Naive thymus-derived CD4-positive, alpha-beta T cell (primary cell): ENCODE results near the gene KLF17. TPM values are rescaled to one million over a fixed set of nuclear protein-coding genes. Genes with fewer than 3 reads are reported as not detected.

ENCODE experiments used
- ATAC-seq: fragments of 150-1000 bp; cut with Tn5 transposase; 2 replicates; pipeline ENCODE4 v1.10.0; 2021; ENCODE audit warnings: mild to moderate bottlenecking, moderate library complexity
- CTCF ChIA-PET: fragments of 350-600 bp; sonication (Branson Sonifier 250); formaldehyde crosslinking; loops from one replicate; lab custom pipeline; 2021; ENCODE audit warnings: antibody characterized with exemption; lab: Charles Lee
- POLR2A ChIA-PET: fragments of 350-600 bp; sonication (Branson Sonifier 250); formaldehyde crosslinking; loops from one replicate; lab custom pipeline; 2021; ENCODE audit warnings: antibody characterized with exemption, inconsistent platforms; lab: Charles Lee
- DNase-seq, 9 donors: peaks; one replicate each; pipeline versions ENCODE4 v3.0.0 to v3.0.0-alpha.2; 2020 to 2022; ENCODE audit warnings: mixed read lengths in 1 of 9
- H3K27ac ChIP-seq: one replicate; pipeline ENCODE4 v1.7.0; 2013; ENCODE audit warnings: mild to moderate bottlenecking, low read depth, low read length, moderate library complexity
- H3K27me3 ChIP-seq, 2 donors: one replicate each; pipeline ENCODE4 v1.7.0; 2013; ENCODE audit warnings: low read length in 2 of 2, mild to moderate bottlenecking in 2 of 2, moderate library complexity in 2 of 2; ENCODE audit not compliant: control insufficient read depth in 2 of 2, insufficient read depth in 2 of 2
- H3K36me3 ChIP-seq, 3 experiments: 1 replicate in 2 of 3; 2 replicates in 1 of 3; pipeline ENCODE4 v1.7.0; 2013; ENCODE audit warnings: low read length in 3 of 3, mild to moderate bottlenecking in 3 of 3, moderate library complexity in 1 of 3; ENCODE audit not compliant: insufficient read depth in 3 of 3, control insufficient read depth in 2 of 3
- H3K4me1 ChIP-seq, 2 donors: one replicate each; pipeline ENCODE4 v1.7.0; 2013; ENCODE audit warnings: low read length in 2 of 2, mild to moderate bottlenecking in 2 of 2, moderate library complexity in 1 of 2; ENCODE audit not compliant: control insufficient read depth in 2 of 2, insufficient read depth in 2 of 2
- H3K4me3 ChIP-seq: 2 replicates; pipeline ENCODE4 v1.7.0; 2013; ENCODE audit warnings: mild to moderate bottlenecking, low read length
- H3K9me3 ChIP-seq, 3 experiments: 1 replicate in 2 of 3; 2 replicates in 1 of 3; pipeline ENCODE4 v1.7.0; 2013; ENCODE audit warnings: low read length in 3 of 3; ENCODE audit not compliant: control insufficient read depth in 2 of 3
- H3K27ac Mint-ChIP-seq, 9 donors: one replicate each; pipeline ENCODE4 v1.8.0; 2020 to 2022; ENCODE audit warnings: mixed read lengths in 9 of 9, mild to moderate bottlenecking in 8 of 9, moderate library complexity in 5 of 9, inconsistent platforms in 2 of 9
- H3K27me3 Mint-ChIP-seq, 5 donors: one replicate each; pipeline ENCODE4 v1.8.0; 2021 to 2022; ENCODE audit warnings: mixed read lengths in 5 of 5, mild to moderate bottlenecking in 1 of 5
- H3K36me3 Mint-ChIP-seq, 5 donors: one replicate each; pipeline ENCODE4 v1.8.0; 2020 to 2022; ENCODE audit warnings: mixed read lengths in 5 of 5, mild to moderate bottlenecking in 3 of 5, inconsistent platforms in 1 of 5
- H3K4me1 Mint-ChIP-seq, 7 donors: one replicate each; pipeline ENCODE4 v1.8.0; 2020 to 2022; ENCODE audit warnings: mixed read lengths in 7 of 7, mild to moderate bottlenecking in 3 of 7, inconsistent platforms in 1 of 7
- H3K4me3 Mint-ChIP-seq, 10 donors: one replicate each; pipeline ENCODE4 v1.8.0; 2020 to 2022; ENCODE audit warnings: mild to moderate bottlenecking in 10 of 10, mixed read lengths in 10 of 10, moderate library complexity in 6 of 10, inconsistent platforms in 2 of 10
- H3K9me3 Mint-ChIP-seq, 11 donors: one replicate each; pipeline ENCODE4 v1.8.0; 2020 to 2022; ENCODE audit warnings: mixed read lengths in 11 of 11, mild to moderate bottlenecking in 4 of 11, inconsistent platforms in 1 of 11, moderate library complexity in 1 of 11
- intact Hi-C, 2 donors: fragments of 100-400 bp; cut with micrococcal nuclease; formaldehyde crosslinking; loops; one replicate each; pipeline ENCODE4 v1.15.1; 2023
- polyA plus RNA-seq, 2 donors: library from polyadenylated mRNA; unstranded; fragments of 300-500 nt; fragmentation: Illumina TruSeq; gene quantifications; one replicate each; pipeline ENCODE4 v1.2.3, GENCODE V29; 2021
- total RNA-seq, 6 experiments: library from RNA in 5 of 6; stranded (reverse) in 5 of 6; gene quantifications; 1 replicate in 5 of 6; 2 replicates in 1 of 6; pipeline ENCODE4 v1.2.3 and lab custom pipeline; 2021 to 2026

The KLF17 gene
- total and polyA plus RNA-seq, 7 experiments from 2014 or later = not detected

- Mint-ChIP-seq H3K27ac (no peak overlapping the region), H3K9me3 (peaks cover 0 to 3% (median 0%) of the 10 kb centered on the region in 11 donors), H3K4me3 (no peak overlapping the region), H3K4me1 (no peaks in the 10 kb centered on the region), H3K36me3 (no peaks in the 10 kb centered on the region), H3K27me3 (peaks cover 20 to 34% (median 29%) of the 10 kb centered on the region in 5 donors)
- no peaks in the 10 kb centered on the region for H3K36me3 ChIP-seq
- no peaks in the 10 kb centered on the region for H3K27me3 ChIP-seq
- H3K4me3 ChIP-seq = no peak overlapping the region
- ChIA-PET CTCF (no interaction called here), POLR2A (no interaction called here)
- DNase-seq = no peak
- ATAC-seq = no peak
- H3K27ac ChIP-seq = no peak overlapping the region
- H3K9me3 ChIP-seq = no peaks in the 10 kb centered on the region
- intact Hi-C loops = no loop called here
- H3K4me1 ChIP-seq = no peaks in the 10 kb centered on the region
Observed at GRCh38 chr1:44090429-44091252, 28.0 kb upstream of the KLF17 start.

- intact Hi-C loops = no loop called here
- no peaks in the 10 kb centered on the region for H3K9me3 ChIP-seq
- peaks cover 0 to 15% (median 3%) of the 10 kb centered on the region in 11 donors for H3K9me3 Mint-ChIP-seq
- H3K27me3 Mint-ChIP-seq = peaks cover 7 to 30% (median 13%) of the 10 kb centered on the region in 5 donors
- ChIA-PET POLR2A (no interaction called here), CTCF (no interaction called here)
- H3K27me3 ChIP-seq = no peaks in the 10 kb centered on the region
- H3K4me3 Mint-ChIP-seq = no peak overlapping the region
- no peaks in the 10 kb centered on the region for H3K4me1 Mint-ChIP-seq
- H3K36me3 Mint-ChIP-seq = no peaks in the 10 kb centered on the region
- DNase-seq (no peak), ATAC-seq (no peak)
- no peaks in the 10 kb centered on the region for H3K4me1 ChIP-seq
- no peak overlapping the region for H3K4me3 ChIP-seq
- no peaks in the 10 kb centered on the region for H3K36me3 ChIP-seq
- no peak overlapping the region for H3K27ac Mint-ChIP-seq
- no peak overlapping the region for H3K27ac ChIP-seq
Observed at GRCh38 chr1:44094047-44094446, 24.6 kb upstream of the KLF17 start.

DNA sequence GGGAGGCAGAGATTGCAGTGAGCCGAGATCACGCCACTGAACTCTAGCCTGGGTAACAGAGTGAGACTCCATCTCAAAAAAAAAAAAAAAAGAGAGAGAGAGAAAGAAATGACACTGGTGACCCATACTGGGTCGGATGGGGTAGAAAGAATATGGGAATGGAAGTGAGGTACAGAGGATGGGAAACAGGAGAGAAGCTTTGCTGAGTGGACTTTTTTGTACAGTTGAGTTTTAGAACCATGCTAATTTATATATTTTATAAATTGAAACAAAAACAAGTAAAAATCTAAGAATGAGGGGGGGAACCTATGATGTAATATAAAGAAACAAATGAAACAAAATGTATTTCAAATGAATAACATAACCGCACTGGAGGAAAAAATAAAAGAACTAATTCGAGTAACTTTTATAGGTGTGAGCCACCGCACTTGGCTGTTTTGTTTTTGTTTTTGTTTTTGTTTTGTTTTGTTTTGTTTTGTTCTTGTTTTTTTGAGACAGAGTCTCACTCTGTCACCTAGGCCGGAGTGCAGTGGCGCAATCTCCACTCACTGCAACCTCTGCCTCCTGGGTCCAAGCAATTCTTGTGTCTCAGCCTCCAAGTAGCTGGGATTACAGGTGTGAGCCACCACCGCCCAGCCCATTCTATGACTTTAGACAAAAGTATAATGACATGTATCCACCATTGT lies 18.3 kb upstream of the KLF17 start:
- Histone ChIP-seq H3K4me3 (no peak overlapping the region), H3K4me1 (no peaks in the 10 kb centered on the region), H3K9me3 (no peaks in the 10 kb centered on the region), H3K27me3 (no peaks in the 10 kb centered on the region), H3K36me3 (no peaks in the 10 kb centered on the region), H3K27ac (no peak overlapping the region)
- DNase-seq (no peak), ATAC-seq (no peak)
- H3K27me3 Mint-ChIP-seq = peaks cover 0 to 14% (median 11%) of the 10 kb centered on the region in 5 donors
- H3K9me3 Mint-ChIP-seq = peaks cover 0 to 15% (median 3%) of the 10 kb centered on the region in 11 donors
- H3K36me3 Mint-ChIP-seq = no peaks in the 10 kb centered on the region
- H3K4me3 Mint-ChIP-seq = no peak overlapping the region
- no peaks in the 10 kb centered on the region for H3K4me1 Mint-ChIP-seq
- H3K27ac Mint-ChIP-seq = no peak overlapping the region
- ChIA-PET POLR2A (no interaction called here), CTCF (no interaction called here)
- intact Hi-C loops = no loop called here

GRCh38 chr1:44101328-44101727 lies 17.3 kb upstream of the KLF17 start:
- ChIA-PET CTCF (no interaction called here), POLR2A (no interaction called here)
- peaks cover 0 to 15% (median 3%) of the 10 kb centered on the region in 11 donors for H3K9me3 Mint-ChIP-seq
- peaks cover 3 to 18% (median 12%) of the 10 kb centered on the region in 5 donors for H3K27me3 Mint-ChIP-seq
- Histone ChIP-seq H3K9me3 (no peaks in the 10 kb centered on the region), H3K27me3 (no peaks in the 10 kb centered on the region), H3K27ac (no peak overlapping the region), H3K4me3 (no peak overlapping the region), H3K4me1 (no peaks in the 10 kb centered on the region), H3K36me3 (no peaks in the 10 kb centered on the region)
- H3K4me1 Mint-ChIP-seq = no peaks in the 10 kb centered on the region
- no peak overlapping the region for H3K27ac Mint-ChIP-seq
- H3K36me3 Mint-ChIP-seq = no peaks in the 10 kb centered on the region
- ATAC-seq (no peak), DNase-seq (no peak)
- intact Hi-C loops = no loop called here
- no peak overlapping the region for H3K4me3 Mint-ChIP-seq

DNA sequence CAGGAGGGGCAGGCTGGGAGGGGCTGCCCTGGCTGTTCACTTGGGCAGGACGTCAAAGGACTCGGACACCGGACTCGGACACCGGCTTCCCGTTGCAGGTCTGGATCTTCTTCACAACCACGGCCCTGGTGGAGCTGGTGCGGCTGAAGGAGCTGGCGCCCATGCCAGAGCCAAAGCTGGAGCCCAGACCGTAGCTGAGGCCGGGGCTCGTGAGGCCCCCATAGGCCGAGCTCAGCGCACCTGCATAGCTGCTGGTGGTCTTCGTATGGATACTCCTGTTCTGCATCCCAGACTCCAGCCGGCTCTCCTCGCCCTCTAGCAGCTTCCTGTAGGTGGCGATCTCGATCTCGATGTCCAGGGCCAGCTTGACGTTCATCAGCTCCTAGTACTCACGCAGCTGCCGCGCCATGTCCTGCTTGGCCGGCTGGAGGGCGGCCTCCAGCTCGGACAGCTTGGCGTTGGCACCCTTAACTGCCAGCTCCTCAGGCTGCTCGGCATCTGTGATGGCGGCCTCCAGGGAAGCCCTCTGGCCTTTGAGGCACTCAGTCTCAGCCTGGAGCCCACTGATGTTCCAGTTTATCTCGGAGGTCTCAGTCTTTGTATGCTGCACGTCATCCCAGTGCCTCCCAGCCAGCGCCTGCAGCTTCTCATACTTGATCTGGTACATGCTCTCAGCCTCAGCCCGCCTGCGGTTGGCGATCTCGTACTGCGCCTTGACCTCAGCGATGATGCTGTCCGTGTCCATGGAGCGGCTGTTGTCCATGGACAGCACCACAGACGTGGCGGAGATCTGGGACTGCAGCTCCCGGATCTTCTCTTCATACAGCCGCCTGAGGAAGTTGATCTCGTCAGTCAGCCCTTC lies 15.1 kb upstream of the KLF17 start:
- no peak for ATAC-seq
- Mint-ChIP-seq H3K4me3 (no peak overlapping the region), H3K36me3 (no peaks in the 10 kb centered on the region), H3K27ac (no peak overlapping the region), H3K9me3 (no peaks in the 10 kb centered on the region), H3K27me3 (peaks cover 13 to 28% (median 23%) of the 10 kb centered on the region in 5 donors), H3K4me1 (no peaks in the 10 kb centered on the region)
- Histone ChIP-seq H3K27me3 (no peaks in the 10 kb centered on the region), H3K9me3 (no peaks in the 10 kb centered on the region), H3K4me3 (no peak overlapping the region), H3K36me3 (no peaks in the 10 kb centered on the region), H3K4me1 (no peaks in the 10 kb centered on the region), H3K27ac (no peak overlapping the region)
- no peak for DNase-seq
- intact Hi-C loops = no loop called here
- ChIA-PET CTCF (no interaction called here), POLR2A (no interaction called here)

DNA sequence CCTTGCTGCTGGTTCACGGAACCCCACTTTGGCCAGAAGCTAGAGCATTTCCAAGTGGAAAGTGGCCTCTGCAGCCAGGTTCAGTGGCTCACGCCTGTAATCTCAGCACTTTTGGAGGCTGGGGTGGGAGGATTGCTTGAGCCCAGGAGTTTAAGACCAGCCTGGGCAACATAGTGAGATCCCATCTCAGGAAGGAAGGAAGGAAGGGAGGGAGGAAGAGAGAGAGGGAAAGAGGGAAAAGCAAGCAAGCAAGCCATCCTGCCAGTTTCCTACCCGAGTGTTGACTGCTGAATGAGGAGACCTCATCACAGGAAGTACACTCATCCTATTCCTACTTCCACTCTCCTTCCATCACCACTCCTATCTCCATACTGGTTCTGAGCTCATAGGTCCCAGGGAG lies 12.8 kb upstream of the KLF17 start:
- H3K27ac Mint-ChIP-seq = no peak overlapping the region
- ChIA-PET CTCF (no interaction called here), POLR2A (no interaction called here)
- H3K36me3 Mint-ChIP-seq = no peaks in the 10 kb centered on the region
- H3K27me3 ChIP-seq = no peaks in the 10 kb centered on the region
- H3K4me3 ChIP-seq = no peak overlapping the region
- no peaks in the 10 kb centered on the region for H3K9me3 ChIP-seq
- H3K4me1 Mint-ChIP-seq = no peaks in the 10 kb centered on the region
- H3K27me3 Mint-ChIP-seq = peaks cover 13 to 28% (median 23%) of the 10 kb centered on the region in 5 donors
- DNase-seq (no peak), ATAC-seq (no peak)
- intact Hi-C loops = no loop called here
- no peaks in the 10 kb centered on the region for H3K4me1 ChIP-seq
- no peak overlapping the region for H3K4me3 Mint-ChIP-seq
- no peaks in the 10 kb centered on the region for H3K9me3 Mint-ChIP-seq
- no peaks in the 10 kb centered on the region for H3K36me3 ChIP-seq
- no peak overlapping the region for H3K27ac ChIP-seq
